GM18951 (cell line): ENCODE results near the gene SLC6A12.

Source experiments
- POLR2A ChIP-seq: IDR thresholded peaks from 4 replicates; pipeline ENCODE4 v1.6.1; 2011; ENCODE audit warnings: mild to moderate bottlenecking; ENCODE audit not compliant: insufficient read length, insufficient read depth; ENCODE audit errors: extremely low read depth
- in situ Hi-C: fragments of 300-500 bp; cut with MboI; formaldehyde crosslinking; loops from one replicate; pipeline ENCODE4 v1.12.0; 2022; ENCODE audit warnings: low sequenced_read_pairs, mixed read lengths, inconsistent platforms; ENCODE audit not compliant: unreplicated experiment

Gene SLC6A12

GRCh38 chr12:143964-144649 lies 69.8 kb downstream of the SLC6A12 start:
- no peak for TF ChIP-seq POLR2A

GRCh38 chr12:140162-140561 lies 73.8 kb downstream of the SLC6A12 start:
- no peak for TF ChIP-seq POLR2A
- in situ Hi-C loops, result no loop called here

More at GRCh38 chr12:143964-144649, 69.8 kb downstream of the SLC6A12 start:
- in situ Hi-C loops, result no loop called here
